NAMALWA (cell line): ENCODE results near the gene MXD3.
"Not testable (repeated sequence)": the region's sequence is repeated elsewhere in the genome, so short reads cannot be mapped to it uniquely, and the experiment has no call there.

Experiments used
- DNase-seq: peaks from one replicate; pipeline ENCODE4 v3.0.0-alpha.2; 2015; ENCODE audit warnings: low spot score

The MXD3 gene

GRCh38 chr5:177265395-177265794, 46.3 kb downstream of the MXD3 start:
- no peak for DNase-seq

GRCh38 chr5:177264178-177264577, 47.5 kb downstream of the MXD3 start:
- no peak for DNase-seq

GRCh38 chr5:177261510-177261909, 50.2 kb downstream of the MXD3 start:
- no peak for DNase-seq

- no peak for DNase-seq
Observed at GRCh38 chr5:177260961-177261360, 50.7 kb downstream of the MXD3 start.

- DNase-seq, result not testable (repeated sequence)
Observed at GRCh38 chr5:177258711-177259110, 53.0 kb downstream of the MXD3 start.
